Breast epithelium (tissue), 4 donors: Measurements from ENCODE around the gene EDEM1. TPM values are rescaled to one million over a fixed set of nuclear protein-coding genes. Genes with fewer than 3 reads are reported as not detected.
"Not testable (repeated sequence)": the region's sequence is repeated elsewhere in the genome, so short reads cannot be mapped to it uniquely, and the experiment has no call there.

Experiments
- DNase-seq, 2 donors: peaks; one replicate each; pipeline ENCODE4 v3.0.0-alpha.2; 2019; ENCODE audit warnings: low spot score in 2 of 2
- H3K27ac ChIP-seq, 2 donors: fragments of 200-600 bp; sonication (generic) in 1 of 2; one replicate each; pipeline ENCODE4 v1.5.1; 2016 to 2019; ENCODE audit warnings: mild to moderate bottlenecking in 1 of 2
- H3K27me3 ChIP-seq, 2 donors: fragments of 200-600 bp; sonication (generic) in 1 of 2; one replicate each; pipeline versions ENCODE4 v1.5.1 to v1.6.0; 2017 to 2019; ENCODE audit warnings: control low read depth in 1 of 2, mild to moderate bottlenecking in 1 of 2
- H3K36me3 ChIP-seq: fragments of 200-600 bp; one replicate; pipeline ENCODE4 v1.5.1; 2019
- H3K4me1 ChIP-seq, 2 donors: fragments of 200-600 bp; sonication (generic); one replicate each; pipeline ENCODE4 v1.5.1; 2016 to 2019; ENCODE audit warnings: control low read depth in 1 of 2
- H3K4me3 ChIP-seq, 3 donors: fragments of 200-600 bp; sonication (generic); 1 replicate in 2 of 3; 2 replicates in 1 of 3; pipeline ENCODE4 v1.5.1; 2016 to 2019; ENCODE audit warnings: mild to moderate bottlenecking in 3 of 3, moderate library complexity in 2 of 3
- H3K9me3 ChIP-seq, 2 donors: fragments of 200-600 bp; sonication (generic) in 1 of 2; one replicate each; pipeline ENCODE4 v1.5.1; 2016 to 2019; ENCODE audit warnings: control low read depth in 1 of 2
- POLR2A ChIP-seq: fragments of 450-650 bp; IDR thresholded peaks from one replicate; pipeline ENCODE4 v1.6.1; 2016; ENCODE audit warnings: antibody characterized with exemption, mild to moderate bottlenecking, moderate library complexity
- POLR2AphosphoS5 ChIP-seq, 3 donors: sonication (generic); formaldehyde crosslinking; IDR thresholded peaks; one replicate each; pipeline ENCODE4 v1.6.1; 2017; ENCODE audit warnings: antibody characterized with exemption in 3 of 3
- intact Hi-C: fragments of 100-400 bp; cut with DNase I; formaldehyde crosslinking; loops from one replicate; pipeline ENCODE4 v1.15.1; 2023; ENCODE audit warnings: low total_unique reads
- total RNA-seq, 3 donors: library from RNA; depleted of rRNA; stranded (reverse); fragments of >200 nt; gene quantifications; one replicate each; pipeline ENCODE4 v1.1.0, GENCODE V29; 2016
- TF ChIP-seq, protein P1 (sequence below), 3 donors: fragments of 450-650 bp; IDR thresholded peaks; one replicate each; pipeline ENCODE4 v1.5.1; 2016 to 2017; ENCODE audit warnings: antibody characterized with exemption in 3 of 3, mild to moderate bottlenecking in 3 of 3, moderate library complexity in 3 of 3

Gene EDEM1
- total RNA-seq, 3 donors from 2014 or later, result 34.9 to 45.8 (median 42.6) TPM

DNA sequence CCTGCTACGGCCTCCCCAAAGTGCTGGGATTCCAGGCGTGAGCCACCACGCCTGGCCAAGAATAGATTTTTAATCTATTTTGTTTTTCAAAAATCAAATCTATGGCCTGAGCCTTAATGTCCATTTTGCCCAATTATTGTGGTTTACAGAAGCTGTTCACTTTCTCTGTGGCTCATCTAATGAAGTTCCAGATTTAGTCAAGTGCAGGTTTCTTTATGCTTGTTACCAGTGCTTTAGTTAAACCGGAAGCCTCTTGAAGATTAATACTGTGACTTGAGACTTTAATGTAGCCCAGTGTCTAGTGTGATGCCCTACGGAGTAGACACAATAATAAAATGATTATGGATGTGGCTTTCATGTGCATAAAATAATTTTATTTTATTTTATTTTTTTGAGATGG, 16.5 kb upstream of the EDEM1 start:
- H3K27me3 ChIP-seq, result no peaks in the 10 kb centered on the region
- no peak overlapping the region for H3K4me3 ChIP-seq
- TF ChIP-seq POLR2AphosphoS5 (IDR thresholded peaks at IDR 0.05) (no peak), POLR2A (no peak)
- TF ChIP-seq, protein P1, sequence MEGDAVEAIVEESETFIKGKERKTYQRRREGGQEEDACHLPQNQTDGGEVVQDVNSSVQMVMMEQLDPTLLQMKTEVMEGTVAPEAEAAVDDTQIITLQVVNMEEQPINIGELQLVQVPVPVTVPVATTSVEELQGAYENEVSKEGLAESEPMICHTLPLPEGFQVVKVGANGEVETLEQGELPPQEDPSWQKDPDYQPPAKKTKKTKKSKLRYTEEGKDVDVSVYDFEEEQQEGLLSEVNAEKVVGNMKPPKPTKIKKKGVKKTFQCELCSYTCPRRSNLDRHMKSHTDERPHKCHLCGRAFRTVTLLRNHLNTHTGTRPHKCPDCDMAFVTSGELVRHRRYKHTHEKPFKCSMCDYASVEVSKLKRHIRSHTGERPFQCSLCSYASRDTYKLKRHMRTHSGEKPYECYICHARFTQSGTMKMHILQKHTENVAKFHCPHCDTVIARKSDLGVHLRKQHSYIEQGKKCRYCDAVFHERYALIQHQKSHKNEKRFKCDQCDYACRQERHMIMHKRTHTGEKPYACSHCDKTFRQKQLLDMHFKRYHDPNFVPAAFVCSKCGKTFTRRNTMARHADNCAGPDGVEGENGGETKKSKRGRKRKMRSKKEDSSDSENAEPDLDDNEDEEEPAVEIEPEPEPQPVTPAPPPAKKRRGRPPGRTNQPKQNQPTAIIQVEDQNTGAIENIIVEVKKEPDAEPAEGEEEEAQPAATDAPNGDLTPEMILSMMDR (IDR thresholded peaks at IDR 0.05), result no peak
- DNase-seq, result no peak
- no peak overlapping the region for H3K27ac ChIP-seq
- no peaks in the 10 kb centered on the region for H3K9me3 ChIP-seq
- no peaks in the 10 kb centered on the region for H3K4me1 ChIP-seq
- intact Hi-C loops, result no loop called here
- peaks cover 4% of the 10 kb centered on the region for H3K36me3 ChIP-seq

DNA sequence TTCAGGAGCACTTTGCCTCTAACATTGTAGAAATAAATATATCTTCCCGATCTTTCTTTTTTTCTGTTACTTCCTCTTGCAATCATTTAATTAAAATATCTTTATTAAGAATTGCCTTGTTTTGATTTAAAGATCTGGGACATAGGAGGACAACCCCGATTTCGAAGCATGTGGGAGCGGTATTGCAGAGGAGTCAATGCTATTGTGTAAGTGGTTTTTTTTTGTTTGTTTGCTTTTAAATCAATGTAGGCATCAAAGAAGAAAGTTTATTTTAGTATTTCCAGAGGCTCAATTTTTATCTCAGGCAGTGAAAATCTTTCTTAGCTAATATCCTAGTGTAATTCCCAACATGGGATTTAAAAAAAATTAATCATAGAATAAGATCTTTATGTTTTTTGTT, 15.5 kb upstream of the EDEM1 start:
- Histone ChIP-seq H3K4me1 (no peaks in the 10 kb centered on the region), H3K27me3 (no peaks in the 10 kb centered on the region), H3K9me3 (no peaks in the 10 kb centered on the region), H3K27ac (no peak overlapping the region), H3K36me3 (peaks cover 4% of the 10 kb centered on the region), H3K4me3 (no peak overlapping the region)
- intact Hi-C loops, result no loop called here
- DNase-seq, result no peak
- TF ChIP-seq POLR2AphosphoS5 (IDR thresholded peaks at IDR 0.05) (no peak), POLR2A (no peak)
- TF ChIP-seq, protein P1 (IDR thresholded peaks at IDR 0.05), result no peak

DNA sequence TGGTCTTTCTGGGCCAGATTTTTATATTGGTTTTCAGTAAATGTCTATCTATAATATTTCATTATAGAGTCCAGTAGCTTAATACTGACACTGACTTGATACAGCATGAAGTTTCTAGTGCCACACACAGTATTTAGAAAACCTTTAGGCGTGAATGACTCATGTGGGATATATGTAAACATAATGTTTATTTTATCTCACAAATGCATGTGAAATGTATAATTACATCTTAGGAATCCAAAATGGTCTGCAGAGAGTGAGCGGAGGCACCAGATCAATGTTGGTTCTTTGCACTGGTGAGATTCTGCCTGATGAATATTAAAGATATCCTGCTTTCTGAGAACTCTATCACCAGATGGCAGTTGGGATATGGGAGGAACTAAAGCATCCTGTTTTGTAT, 8.5 kb upstream of the EDEM1 start:
- H3K9me3 ChIP-seq, H3K36me3 ChIP-seq, H3K4me1 ChIP-seq, DNase-seq, H3K27me3 ChIP-seq, H3K4me3 ChIP-seq, H3K27ac ChIP-seq, intact Hi-C loops: not testable (repeated sequence)

DNA sequence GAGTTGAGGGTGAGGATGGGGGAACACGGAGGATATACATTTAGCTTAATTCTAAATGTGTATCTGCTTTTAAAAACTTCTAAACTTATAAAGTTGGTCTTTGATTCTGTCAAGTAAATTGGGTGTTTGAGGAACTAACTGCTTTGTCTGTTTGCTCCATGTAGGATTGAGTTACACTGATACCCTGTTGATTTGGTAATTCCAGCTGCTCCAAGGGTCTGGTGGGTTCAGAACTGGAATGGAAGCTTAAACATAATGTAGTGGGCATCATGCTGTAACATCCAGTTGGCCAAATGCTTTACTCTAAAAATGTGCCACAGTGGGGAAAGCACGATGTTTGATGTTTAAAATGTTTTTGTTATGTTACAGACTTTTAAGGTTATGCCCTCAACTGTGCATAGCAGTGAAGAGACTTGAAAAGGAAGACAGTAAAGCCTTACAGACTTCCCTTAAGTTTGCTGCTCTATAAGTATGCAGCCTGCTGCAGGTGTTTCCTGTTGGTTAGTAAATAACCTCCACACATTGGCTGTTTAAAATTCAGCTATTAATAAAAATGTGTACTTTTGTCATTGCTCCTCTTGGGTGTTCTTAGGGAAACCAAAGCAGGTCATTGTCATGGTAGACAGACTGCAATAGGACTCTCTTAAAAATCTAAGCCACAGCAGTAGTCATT, 5.9 kb upstream of the EDEM1 start:
- intact Hi-C loops, result no loop called here
- no peak overlapping the region for H3K4me3 ChIP-seq
- no peak overlapping the region for H3K27ac ChIP-seq
- no peak for DNase-seq
- H3K36me3 ChIP-seq, result no peaks in the 10 kb centered on the region
- no peaks in the 10 kb centered on the region for H3K9me3 ChIP-seq
- TF ChIP-seq, protein P1 (IDR thresholded peaks at IDR 0.05), result no peak
- TF ChIP-seq POLR2AphosphoS5 (IDR thresholded peaks at IDR 0.05) (no peak), POLR2A (no peak)
- no peaks in the 10 kb centered on the region for H3K4me1 ChIP-seq
- no peaks in the 10 kb centered on the region for H3K27me3 ChIP-seq

DNA sequence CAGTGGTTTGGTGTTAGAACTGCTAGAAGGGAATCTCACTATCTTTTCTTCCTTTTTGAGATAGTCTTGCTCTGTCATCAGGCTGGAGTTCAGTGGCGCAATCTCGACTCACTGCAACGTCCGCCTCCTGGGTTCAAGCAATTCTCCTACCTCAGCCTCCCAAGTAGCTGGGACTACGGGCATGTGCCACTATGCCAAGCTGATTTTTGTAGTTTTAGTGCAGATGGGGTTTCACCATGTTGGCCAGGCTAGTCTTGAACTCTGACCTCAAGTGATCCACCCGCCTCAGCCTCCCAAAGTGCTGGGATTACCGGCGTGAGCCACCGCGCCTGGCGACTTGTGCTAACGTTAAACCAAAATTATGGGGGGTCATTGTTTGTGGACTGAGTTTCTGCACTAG, 3.8 kb upstream of the EDEM1 start:
- H3K27ac ChIP-seq, H3K27me3 ChIP-seq, intact Hi-C loops, DNase-seq, H3K4me3 ChIP-seq, H3K36me3 ChIP-seq, H3K4me1 ChIP-seq, H3K9me3 ChIP-seq: not testable (repeated sequence)

DNA sequence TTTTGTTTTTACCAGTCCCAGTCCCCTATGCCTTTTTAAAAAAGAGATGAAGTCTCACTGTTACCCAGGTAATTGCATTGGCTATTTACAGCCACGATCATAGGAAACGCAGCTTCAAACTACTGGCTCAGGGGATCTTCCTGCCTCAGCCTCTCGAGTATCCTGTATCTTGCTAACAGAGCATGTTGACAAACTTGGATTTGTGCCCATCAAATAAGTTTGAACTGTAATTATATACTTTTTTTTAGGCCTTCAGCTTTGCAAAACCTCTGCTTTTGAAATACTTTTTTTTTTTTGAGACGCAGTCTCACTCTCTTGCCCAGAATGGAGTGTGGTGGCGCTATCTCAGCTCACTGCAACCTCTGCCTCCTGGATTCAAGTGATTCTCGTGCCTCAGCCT, 3.0 kb upstream of the EDEM1 start:
- TF ChIP-seq POLR2A (no peak), POLR2AphosphoS5 (IDR thresholded peaks at IDR 0.05) (no peak)
- TF ChIP-seq, protein P1 (IDR thresholded peaks at IDR 0.05), result no peak
- Histone ChIP-seq H3K9me3 (no peaks in the 10 kb centered on the region), H3K36me3 (no peaks in the 10 kb centered on the region), H3K4me3 (no peak overlapping the region), H3K27me3 (no peaks in the 10 kb centered on the region), H3K4me1 (no peaks in the 10 kb centered on the region), H3K27ac (no peak overlapping the region)
- DNase-seq, result no peak
- intact Hi-C loops, result no loop called here
